SIG-M5 treated with dmso at 0.1 percent for 504 hours (cell line): ENCODE results near the gene CDC42SE2.
"Not testable (repeated sequence)": the region's sequence is repeated elsewhere in the genome, so short reads cannot be mapped to it uniquely, and the experiment has no call there.

ENCODE experiments used
- DNase-seq: peaks from one replicate; lab custom pipeline; 2025; ENCODE audit not compliant: unreplicated experiment; lab: John Stamatoyannopoulos, UW

CDC42SE2 gene

DNA sequence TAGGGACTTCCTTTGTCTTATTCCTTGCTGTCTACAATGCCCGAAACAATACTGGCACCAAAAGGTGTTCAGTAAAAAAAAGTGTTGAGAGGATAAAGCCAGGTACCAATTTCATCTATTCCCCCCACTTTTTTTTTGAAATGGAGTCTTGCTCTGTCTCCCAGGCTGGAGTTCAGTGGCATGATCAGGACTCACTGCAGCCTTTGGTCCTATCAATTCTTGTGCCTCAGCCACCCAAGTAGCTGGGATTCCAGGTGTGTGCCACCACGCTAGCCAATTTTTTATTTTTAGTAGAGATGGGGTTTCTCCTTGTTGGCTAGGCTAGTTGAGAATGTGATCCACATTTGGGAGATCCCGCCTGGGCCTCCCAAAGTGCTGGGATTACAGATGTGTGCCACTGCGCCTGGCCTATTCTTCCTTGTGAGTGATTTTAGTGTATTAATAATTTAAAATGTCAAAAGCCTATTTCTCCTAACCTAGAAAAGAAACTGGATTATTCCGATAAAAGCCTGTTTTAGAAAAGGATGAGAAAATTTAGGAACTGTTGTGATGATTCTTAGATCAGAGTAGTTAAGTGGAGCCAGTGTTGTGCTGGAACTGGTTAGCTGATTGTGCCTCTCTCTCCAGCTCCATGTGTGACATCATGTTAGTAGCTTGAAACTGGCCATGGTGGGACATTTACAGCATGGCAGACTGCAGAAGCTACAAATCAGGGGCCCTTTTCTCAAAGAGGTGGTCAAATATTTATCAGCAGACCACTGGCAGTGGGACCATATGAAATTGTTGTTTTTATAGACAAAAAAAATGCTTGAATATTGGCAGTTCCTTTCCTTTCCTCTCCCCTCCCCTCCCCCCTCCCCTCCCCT lies 14.3 kb downstream of the CDC42SE2 start:
- peak; percentile 28 for DNase-seq

DNA sequence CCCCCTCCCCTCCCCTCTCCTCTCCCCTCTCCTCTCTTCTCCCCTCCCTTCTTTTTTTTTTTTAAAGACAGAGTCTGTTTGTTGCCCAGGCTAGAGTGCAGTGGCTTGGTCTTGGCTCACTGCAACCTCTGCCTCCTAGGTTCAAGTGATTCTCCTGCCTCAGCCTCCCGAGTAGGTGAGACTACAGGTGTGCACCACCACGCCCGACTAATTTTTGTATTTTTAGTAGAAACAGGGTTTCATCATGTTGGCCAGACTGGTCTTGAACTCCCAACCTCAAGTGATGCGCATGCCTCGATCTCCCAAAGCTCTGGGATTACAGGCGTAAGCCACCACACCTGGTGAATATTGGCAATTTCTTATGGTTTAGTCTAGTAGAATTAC lies 14.9 kb downstream of the CDC42SE2 start:
- DNase-seq: not testable (repeated sequence)

DNA sequence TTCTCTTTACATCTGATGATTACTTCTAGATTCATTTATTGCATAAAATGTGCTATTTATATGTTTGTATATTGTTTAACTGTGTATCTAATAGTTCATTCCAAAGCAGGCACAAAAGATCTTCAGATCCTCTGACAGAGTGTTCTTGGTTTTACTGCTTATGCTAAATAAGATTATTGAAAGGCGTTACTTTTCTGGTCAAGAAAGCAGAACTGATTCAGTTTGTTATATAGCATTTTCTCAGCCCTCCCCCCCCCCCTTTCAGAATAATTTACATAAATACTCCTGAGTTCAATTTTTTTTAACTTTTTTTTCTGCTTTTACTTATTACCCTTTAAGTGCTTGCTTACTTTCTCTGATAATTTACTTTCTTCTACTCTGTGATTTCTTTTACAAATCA lies 15.4 kb downstream of the CDC42SE2 start:
- DNase-seq: no peak

DNA sequence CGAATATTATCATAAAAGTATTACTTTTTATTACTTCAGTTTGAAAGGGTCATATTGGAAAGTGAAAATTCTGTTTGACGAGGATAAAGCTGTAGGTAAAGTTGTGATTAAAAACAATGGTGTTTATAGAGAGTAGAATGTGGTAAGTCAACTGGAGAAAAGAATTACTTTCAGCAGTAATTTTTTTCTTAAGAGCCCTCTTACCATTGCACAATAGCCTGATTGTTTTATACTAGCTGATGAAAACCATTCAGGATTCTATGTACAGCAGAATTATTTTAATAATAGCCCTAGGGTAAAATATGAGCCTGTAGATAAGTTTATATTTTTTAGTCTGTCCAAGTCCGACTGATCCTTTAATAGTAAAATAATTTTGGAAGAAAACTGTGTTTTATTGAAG lies 16.6 kb downstream of the CDC42SE2 start:
- no peak for DNase-seq

DNA sequence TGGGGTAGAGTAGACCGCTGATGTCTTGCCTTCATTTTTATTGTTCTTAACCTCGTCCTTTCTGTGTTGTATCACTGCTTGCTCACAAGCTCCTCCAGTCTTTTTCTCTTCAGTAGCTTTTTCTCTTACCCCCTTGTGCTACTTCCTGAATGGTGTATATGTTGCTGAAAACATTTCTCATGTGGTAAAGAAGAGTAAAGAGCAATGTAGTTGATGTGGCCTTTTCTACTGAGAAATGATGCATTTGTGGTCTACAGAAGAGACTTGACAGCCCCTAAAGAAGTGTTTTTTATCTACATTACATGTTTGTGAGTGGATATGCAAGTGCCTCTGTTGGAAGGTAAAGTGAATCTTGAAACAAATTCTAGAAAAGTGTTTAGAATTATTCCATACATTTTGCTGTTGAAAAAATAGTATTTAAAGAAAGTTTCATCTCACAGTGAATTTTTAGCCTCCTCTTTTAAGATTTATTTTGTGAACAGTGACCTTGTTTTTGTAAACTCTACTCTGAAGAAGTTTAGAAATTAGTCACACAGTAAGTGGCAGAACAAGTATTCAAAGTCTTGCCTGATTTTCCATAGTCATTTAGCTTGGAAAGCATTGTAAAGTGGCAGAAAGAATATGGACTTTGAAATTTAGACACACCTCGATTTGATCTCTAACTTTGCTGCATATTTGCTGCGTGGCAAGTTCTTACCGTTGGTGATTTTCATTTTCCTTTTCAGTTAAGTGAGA lies 17.4 kb downstream of the CDC42SE2 start:
- no peak for DNase-seq

DNA sequence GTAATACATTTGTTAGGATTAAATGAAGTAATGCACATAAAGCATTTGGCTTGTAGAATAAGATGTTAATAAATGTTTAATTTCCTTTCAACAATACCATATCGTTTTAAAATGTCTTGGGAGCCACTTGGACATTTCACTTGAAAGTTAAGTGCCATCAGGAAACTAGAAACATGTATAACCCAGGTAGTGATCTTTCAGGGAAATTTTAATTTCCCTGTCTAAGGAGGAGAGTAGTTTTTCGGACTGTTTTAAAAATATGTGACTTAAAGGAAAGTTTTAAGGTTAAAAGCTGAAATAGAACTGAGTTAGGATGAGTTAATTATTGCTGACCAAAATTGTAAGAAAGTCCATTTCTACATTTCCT lies 18.0 kb downstream of the CDC42SE2 start:
- no peak for DNase-seq

DNA sequence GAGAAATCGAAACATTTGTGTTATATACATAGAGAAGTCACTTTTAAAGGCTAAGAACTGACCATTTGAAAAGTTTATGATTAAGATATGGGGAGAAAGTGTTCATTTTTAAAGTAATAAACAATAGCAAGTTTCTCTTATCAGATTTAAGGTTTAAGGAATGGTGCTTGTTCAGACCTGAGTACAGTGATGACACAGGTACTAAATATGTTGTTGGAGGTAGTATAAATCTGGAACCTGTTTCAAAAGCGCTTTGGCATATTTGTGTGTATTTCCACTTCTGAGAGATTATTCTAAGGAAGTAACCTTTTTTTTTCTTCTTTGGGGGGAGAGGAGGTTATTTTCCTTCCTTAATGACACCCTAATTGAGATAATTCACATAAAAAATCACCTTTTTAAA lies 18.4 kb downstream of the CDC42SE2 start:
- no peak for DNase-seq

DNA sequence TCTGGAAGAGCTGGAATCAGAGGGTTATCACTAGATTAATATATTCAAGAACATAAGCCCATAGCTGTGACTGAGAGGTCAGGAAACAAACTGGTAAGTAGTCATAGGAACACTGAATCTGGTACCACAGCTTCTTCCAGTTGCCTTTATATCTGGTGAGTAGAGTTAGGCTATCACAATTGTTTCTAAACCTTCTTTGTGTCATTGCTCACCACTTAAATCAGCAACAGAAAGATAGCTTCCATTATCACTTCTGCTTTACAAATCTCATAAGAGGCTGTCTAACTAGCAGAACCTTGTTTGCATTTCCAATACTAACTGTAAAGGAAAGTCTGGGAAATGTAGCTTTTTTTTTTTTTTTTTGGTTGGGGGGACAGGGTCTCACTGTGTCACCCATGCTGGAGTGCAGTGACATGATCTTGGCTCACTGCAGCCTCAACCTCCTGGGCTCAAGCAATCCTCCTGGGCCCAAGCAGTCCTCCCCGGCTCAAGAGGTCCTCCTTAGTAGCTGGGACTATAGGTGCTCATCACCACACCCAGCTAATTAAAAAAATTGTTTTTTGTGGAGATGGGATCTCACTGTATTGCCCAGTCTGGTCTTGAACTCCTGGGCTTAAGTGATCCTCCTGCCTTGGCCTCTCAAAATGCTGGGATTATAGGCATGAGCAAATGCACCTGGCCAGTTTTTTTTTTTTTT lies 22.0 kb downstream of the CDC42SE2 start:
- no peak for DNase-seq

DNA sequence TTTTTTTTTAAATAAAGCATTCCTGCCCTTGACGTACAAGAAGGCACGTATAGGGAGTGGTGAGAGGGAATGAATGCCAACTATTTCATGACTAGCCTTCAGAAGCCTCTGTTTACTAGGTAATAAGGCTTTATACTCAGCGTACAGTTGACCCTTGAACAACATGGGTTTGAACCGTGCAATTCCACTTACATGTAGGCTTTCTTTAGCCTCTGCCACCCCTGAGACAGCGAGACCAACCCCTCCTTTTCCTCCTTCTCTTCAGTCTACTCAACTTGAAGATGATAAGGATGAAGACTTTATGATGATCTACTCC lies 22.5 kb downstream of the CDC42SE2 start:
- no peak for DNase-seq

DNA sequence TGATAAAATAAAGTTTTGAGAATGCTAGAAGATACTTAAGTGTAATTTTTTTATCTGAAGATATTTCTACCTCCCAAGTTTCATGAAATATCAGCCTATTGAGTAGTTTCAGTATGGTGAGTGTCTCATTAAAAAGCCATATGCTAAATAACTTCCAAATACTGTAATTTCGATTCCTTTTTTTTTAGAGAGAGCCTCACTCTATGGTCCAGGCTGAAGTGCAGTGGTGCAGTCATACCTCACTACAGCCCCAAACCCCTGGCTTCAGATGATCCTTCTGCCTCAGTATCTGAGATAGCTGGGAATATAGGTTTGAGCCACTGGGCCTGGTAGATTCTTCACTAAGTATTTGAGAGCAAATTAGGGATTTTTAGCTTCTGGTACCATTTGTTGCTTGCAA lies 24.5 kb downstream of the CDC42SE2 start:
- DNase-seq: no peak

DNA sequence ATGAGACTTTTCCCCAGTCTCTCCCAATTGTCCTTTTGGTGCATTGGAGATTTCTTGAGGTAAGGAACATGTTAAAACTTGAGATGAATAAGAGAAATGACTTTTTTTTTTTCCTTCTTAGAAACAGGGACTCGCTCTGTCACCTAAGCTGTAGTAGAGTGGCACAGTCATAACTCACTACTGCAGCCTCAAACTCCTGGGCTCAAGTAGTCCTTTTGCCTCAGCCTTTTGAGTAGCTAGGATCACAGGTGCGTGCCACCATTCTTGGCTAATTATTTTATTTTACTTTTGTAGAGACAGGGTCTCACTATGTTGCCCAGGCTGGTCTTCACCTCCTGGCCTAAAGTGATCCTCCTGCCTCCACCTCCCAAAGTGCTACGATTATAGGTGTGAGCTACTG lies 25.9 kb downstream of the CDC42SE2 start:
- DNase-seq: no peak

DNA sequence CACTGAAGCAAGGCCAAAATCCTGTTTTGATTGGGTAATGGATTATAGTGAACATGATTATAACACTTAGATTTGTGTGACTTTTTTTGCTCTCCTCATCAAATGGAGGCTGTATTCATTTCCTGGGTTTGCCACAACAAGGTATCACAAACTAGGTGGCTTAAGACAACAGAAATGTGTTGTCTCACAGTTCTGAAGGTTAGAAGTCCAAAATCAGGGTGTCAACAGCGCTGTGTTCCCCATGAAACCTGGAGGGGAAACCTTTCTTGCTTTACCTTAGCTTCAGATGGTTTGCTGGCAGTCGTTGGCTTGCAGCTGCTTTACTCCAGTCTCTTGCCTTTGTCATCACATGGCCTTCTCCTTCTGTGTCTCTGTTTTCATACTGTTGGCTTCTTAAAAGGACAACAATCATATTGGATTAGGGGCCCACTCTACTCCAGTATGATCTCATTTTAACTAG lies 32.4 kb downstream of the CDC42SE2 start:
- DNase-seq: no peak

DNA sequence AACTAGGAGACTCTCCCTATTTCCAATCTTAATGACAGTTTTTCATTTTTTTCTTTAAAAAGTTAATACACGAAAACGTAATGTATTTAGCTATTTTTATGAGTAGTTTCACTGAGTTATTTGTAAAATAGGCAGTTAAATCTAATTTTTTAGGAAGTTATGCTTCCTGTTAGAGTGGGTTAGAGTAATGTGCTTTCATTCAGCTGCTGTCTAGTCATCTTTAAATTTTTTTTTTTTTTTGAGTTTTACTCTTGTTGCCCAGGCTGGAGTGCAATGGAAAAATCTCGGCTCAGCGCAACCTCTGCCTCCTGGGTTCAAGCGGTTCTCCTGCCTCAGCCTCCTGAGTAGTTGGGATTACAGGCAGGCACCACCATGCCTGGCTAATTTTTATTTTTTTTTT lies 34.0 kb downstream of the CDC42SE2 start:
- DNase-seq: no peak

DNA sequence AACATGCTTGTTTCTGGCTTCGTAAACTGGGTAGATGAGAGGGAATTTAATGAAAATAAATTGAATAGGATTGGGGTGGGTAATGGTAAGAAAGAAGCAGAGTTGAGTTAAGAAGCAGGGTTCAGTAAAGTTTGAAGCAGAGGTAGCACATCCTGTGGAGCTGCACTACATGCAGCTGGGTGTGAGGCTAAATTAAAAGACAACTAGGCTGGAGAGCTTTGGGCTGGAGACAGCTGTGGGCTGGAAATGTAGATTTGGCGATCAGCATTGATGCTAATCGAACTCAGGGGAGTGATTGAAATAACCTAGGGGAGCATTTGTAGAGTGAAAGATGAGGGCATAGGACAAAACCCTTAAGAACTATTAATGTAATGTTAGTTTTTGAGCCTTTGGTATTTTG lies 35.6 kb downstream of the CDC42SE2 start:
- no peak for DNase-seq

DNA sequence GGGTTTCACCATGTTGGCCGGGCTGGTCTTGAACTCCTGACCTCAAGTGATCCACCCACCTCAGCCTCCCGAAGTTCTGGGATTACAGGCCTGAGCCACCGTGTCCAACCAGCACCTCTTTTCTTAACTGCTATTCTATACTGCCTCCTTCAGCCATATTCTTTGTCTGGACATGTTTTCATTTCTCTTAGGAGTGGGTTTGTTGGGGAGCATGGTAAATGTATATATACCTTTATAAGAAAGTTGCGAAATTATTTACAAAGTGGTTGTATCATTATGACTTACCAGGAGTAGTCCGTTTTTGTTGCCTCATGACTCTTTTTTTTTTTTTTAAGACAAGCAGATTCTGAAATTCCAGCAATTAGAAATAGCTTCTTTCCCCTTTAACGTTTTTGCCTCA lies 38.7 kb downstream of the CDC42SE2 start:
- DNase-seq: no peak

DNA sequence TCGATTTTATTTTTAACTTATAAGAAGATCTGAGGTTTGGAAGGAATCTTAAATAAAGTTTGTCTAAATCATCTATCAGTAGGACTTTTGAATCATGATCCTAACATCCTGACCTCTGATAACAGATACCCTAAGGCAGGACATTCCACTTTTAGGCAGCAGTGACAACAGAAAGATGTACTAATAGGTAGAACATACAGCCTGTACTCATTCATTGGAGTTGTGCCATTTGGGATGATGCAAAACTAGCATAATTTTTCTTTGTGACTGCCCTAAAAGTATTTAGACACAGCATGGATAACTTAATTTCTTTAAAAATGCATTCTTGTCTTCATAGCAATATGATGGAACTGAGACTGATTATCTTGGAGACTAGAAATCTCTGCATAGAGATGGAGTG lies 39.7 kb downstream of the CDC42SE2 start:
- no peak for DNase-seq

DNA sequence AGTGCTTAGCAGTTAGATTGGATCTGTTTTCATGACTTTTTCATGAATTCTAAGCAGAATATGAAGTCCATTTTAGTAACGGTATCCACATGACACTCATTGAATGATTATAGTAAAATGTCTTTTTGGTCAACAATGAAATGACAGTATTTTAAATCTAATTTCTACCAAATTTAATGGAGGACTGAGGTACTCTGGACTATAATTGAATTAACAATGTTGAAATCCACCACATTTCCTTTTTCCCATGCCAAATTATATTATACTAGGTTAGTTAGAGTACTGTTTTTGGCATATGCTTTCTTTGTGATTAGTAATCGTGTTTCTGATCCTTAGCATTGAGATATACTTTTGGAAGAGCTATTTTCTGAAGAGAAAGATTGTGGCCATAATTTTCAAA lies 40.6 kb downstream of the CDC42SE2 start:
- no peak for DNase-seq

DNA sequence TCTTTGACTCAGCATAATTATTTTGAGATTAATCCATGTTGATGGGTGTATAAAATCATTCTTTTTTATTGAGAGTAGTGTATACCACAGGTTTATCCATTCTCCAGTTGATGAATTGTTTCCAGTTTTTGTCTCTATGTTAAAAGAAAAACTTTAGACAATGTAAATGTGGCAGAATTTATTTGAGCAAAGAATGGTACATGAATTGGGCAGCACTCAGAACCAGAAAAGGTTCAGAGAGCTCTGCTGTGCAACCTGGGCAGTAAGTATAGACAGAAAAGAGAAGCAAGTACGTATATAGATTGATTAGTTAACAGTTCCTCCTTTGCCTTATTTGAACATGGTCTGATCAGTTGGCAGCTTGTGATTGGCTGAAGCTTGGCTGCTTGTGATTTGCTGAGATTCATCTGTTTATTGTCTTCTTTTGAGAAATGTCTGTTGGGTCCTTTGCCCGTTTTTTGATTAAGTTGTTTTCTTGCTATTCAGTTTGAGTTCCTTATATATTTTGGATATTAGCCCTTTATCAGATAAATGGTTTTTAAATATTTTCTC lies 41.4 kb downstream of the CDC42SE2 start:
- DNase-seq: no peak

DNA sequence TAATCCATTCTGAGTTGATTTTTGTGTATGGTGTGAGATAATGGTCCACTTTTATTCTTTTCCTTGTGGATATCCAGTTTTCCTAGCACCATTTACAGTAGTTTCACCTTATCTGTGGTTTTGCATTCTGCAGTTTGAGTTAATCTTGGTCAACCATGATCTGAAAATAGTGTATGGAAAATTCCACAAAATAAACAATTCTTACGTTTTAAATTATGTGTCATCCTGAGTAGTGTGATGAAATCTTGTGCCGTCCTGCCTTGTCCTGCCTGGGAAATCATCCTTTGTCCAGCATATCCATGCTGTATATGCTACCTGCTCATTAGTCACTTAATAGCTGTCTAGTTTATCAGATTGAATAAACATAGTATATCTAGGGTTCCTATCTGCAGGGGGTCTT lies 42.1 kb downstream of the CDC42SE2 start:
- no peak for DNase-seq

DNA sequence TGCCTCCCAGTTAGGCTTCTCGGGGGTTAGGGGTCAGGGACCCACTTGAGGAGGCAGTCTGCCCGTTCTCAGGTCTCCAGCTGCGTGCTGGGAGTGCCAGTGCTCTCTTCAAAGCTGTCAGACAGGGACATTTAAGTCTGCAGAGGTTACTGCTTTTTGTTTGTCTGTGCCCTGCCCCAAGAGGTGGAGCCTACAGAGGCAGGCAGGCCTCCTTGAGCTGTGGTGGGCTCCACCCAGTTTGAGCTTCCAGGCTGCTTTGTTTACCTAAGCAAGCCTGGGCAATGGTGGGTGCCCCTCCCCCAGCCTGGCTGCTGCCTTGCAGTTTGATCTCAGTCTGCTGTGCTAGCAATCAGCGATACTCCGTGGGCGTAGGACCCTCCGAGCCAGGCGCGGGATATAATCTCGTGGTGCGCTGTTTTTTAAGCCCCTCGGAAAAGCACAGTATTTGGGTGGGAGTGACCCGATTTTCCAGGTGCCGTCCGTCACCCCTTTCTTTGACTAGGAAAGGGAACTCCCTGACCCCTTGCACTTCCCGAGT lies 48.5 kb downstream of the CDC42SE2 start:
- DNase-seq: not testable (repeated sequence)

DNA sequence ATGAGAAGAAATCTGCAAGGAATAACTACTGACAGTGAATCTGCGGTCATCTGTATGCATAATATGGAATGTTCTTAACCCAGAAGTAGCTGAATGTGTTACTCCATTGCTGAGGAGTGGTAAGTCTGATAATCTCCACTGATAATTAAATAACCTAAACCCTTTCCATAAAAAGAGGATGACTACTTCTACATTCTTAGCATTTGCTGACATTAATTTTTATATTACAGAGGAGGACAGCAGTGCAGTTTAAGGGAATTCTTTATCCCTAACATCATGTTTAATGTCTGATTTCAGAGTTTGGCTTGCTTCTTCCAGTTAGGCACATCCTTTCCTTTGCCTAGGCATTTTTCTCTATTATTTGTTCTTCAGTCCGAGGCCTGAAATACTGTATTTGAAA lies 52.2 kb downstream of the CDC42SE2 start:
- DNase-seq: no peak
